Liver (tissue), 9 donors: ENCODE measurements around the gene GIPC1. TPM values are rescaled to one million over a fixed set of nuclear protein-coding genes. Genes with fewer than 3 reads are reported as not detected.

ENCODE experiments used
- DNase-seq: peaks from one replicate; pipeline ENCODE4 v3.0.0-alpha.2; 2017; ENCODE audit warnings: low spot score
- H3K27ac ChIP-seq, 2 donors: one replicate each; pipeline ENCODE4 v1.7.0; 2013; ENCODE audit warnings: inconsistent platforms in 2 of 2, low read length in 2 of 2, control low read depth in 1 of 2, low read depth in 1 of 2, mild to moderate bottlenecking in 1 of 2
- H3K27me3 ChIP-seq, 4 donors: one replicate each; pipeline versions ENCODE4 v1.6.1 to v1.7.0; 2013; ENCODE audit warnings: low read length in 3 of 4, inconsistent platforms in 1 of 4, mild to moderate bottlenecking in 1 of 4, moderate library complexity in 1 of 4; ENCODE audit not compliant: control insufficient read depth in 4 of 4, insufficient read depth in 4 of 4
- H3K36me3 ChIP-seq, 4 donors: one replicate each; pipeline versions ENCODE4 v1.6.1 to v1.7.0; 2013; ENCODE audit warnings: low read length in 3 of 4, mild to moderate bottlenecking in 3 of 4, low read depth in 1 of 4, moderate library complexity in 1 of 4; ENCODE audit not compliant: control insufficient read depth in 4 of 4, insufficient read depth in 3 of 4
- H3K4me1 ChIP-seq, 4 donors: one replicate each; pipeline versions ENCODE4 v1.6.1 to v1.7.0; 2013; ENCODE audit warnings: low read length in 3 of 4, mild to moderate bottlenecking in 3 of 4, moderate library complexity in 1 of 4; ENCODE audit not compliant: control insufficient read depth in 4 of 4, insufficient read depth in 4 of 4
- H3K4me3 ChIP-seq, 3 donors: one replicate each; pipeline versions ENCODE4 v1.6.1 to v1.7.0; 2013; ENCODE audit warnings: low read length in 3 of 3, control low read depth in 1 of 3, low read depth in 1 of 3, mild to moderate bottlenecking in 1 of 3
- H3K9ac ChIP-seq, 2 donors: one replicate each; pipeline ENCODE4 v1.7.0; 2013; ENCODE audit warnings: low read length in 2 of 2, mild to moderate bottlenecking in 2 of 2, moderate library complexity in 2 of 2, control low read depth in 1 of 2, low read depth in 1 of 2
- H3K9me3 ChIP-seq, 4 donors: one replicate each; pipeline versions ENCODE4 v1.6.1 to v1.7.0; 2013; ENCODE audit warnings: low read length in 3 of 4; ENCODE audit not compliant: control insufficient read depth in 4 of 4
- CTCF ChIP-seq: fragments of 150-350 bp; IDR thresholded peaks from 2 replicates; pipeline ENCODE4 v1.5.1; 2017; ENCODE audit warnings: improper control_type of control experiment, low read depth, low read length; ENCODE audit not compliant: missing input control
- FOXA1 ChIP-seq: IDR thresholded peaks from 2 replicates; pipeline ENCODE4 v1.6.1; 2016; ENCODE audit warnings: antibody characterized with exemption
- FOXA2 ChIP-seq: IDR thresholded peaks from 2 replicates; pipeline ENCODE4 v1.6.1; 2016; ENCODE audit warnings: antibody characterized with exemption
- HNF4A ChIP-seq, 2 donors: conservative IDR thresholded peaks; 2 replicates each; pipeline ENCODE4 v1.6.1; 2016; ENCODE audit warnings: antibody characterized with exemption in 2 of 2, mild to moderate bottlenecking in 2 of 2
- JUND ChIP-seq, 2 donors: IDR thresholded peaks; 2 replicates each; pipeline ENCODE4 v1.6.1; 2016; ENCODE audit warnings: antibody characterized with exemption in 2 of 2
- RAD21 ChIP-seq, 2 donors: IDR thresholded peaks; 2 replicates each; pipeline ENCODE4 v1.6.1; 2016; ENCODE audit warnings: antibody characterized with exemption in 2 of 2, mild to moderate bottlenecking in 2 of 2
- REST ChIP-seq: IDR thresholded peaks from 2 replicates; pipeline ENCODE4 v1.6.1; 2016; ENCODE audit warnings: antibody characterized with exemption, mild to moderate bottlenecking
- RXRA ChIP-seq, 2 donors: IDR thresholded peaks; 2 replicates each; pipeline ENCODE4 v1.6.1; 2017 to 2018; ENCODE audit warnings: antibody characterized with exemption in 2 of 2, mild to moderate bottlenecking in 1 of 2
- SP1 ChIP-seq: IDR thresholded peaks from 2 replicates; pipeline ENCODE4 v1.6.1; 2018; ENCODE audit warnings: antibody characterized with exemption, mild to moderate bottlenecking
- YY1 ChIP-seq: IDR thresholded peaks from 2 replicates; pipeline ENCODE4 v1.6.1; 2016; ENCODE audit warnings: antibody characterized with exemption, mild to moderate bottlenecking
- WGBS: extraction: QIAGEN DNeasy Blood & Tissue Kit; methylation state at CpG from one replicate; pipeline ENCODE4 v1.1.7; 2013; 5-methylcytosine and 5-hydroxymethylcytosine counted together
- polyA plus RNA-seq, 2 donors: library from polyadenylated mRNA; stranded (reverse) in 1 of 2; unstranded in 1 of 2; fragments of 200-250 nt in 1 of 2; fragments of >200 nt in 1 of 2; fragmentation: Nextera tagmentation in 1 of 2; extraction: Ambion mirVana in 1 of 2; gene quantifications; one replicate each; pipeline versions ENCODE4 v1.2.1 to v1.2.3, GENCODE V29; 2013 to 2015
- total RNA-seq, 2 donors: library from RNA; depleted of rRNA; stranded (reverse); fragments of >200 nt; gene quantifications; one replicate each; pipeline ENCODE4 v1.2.3, GENCODE V29; 2014
- donor health status: healthy.
- donor health status: healthy.
- donor health status: healthy.
- donor health status: healthy.
- donor health status: healthy.

Gene GIPC1
- total and polyA plus RNA-seq, 4 donors: 18.4 to 34.5 (median 25.5) TPM

GRCh38 chr19:14473073-14473977 lies 22.6 kb downstream of the GIPC1 start:
- Histone ChIP-seq H3K9me3 (no peaks in the 10 kb centered on the region), H3K36me3 (peaks cover 3 to 19% (median 8%) of the 10 kb centered on the region in 4 donors)

GRCh38 chr19:14472202-14472938 lies 23.6 kb downstream of the GIPC1 start:
- Histone ChIP-seq H3K4me1 (peaks cover 5 to 27% (median 18%) of the 10 kb centered on the region in 4 donors), H3K9me3 (no peaks in the 10 kb centered on the region), H3K27me3 (peaks cover 0 to 3% (median 0%) of the 10 kb centered on the region in 4 donors), H3K27ac (no peak overlapping the region), H3K9ac (no peak overlapping the region), H3K4me3 (no peak overlapping the region), H3K36me3 (peaks cover 7 to 24% (median 9%) of the 10 kb centered on the region in 4 donors)
- TF ChIP-seq CTCF (peak; percentile 79), RAD21 (IDR thresholded peaks at IDR 0.05) (peak; percentile 43 to 75), REST (no peak), HNF4A (conservative IDR thresholded peaks at IDR 0.05) (no peak)
- peak; percentile 89 for DNase-seq
- 5% methylated on average over 66 of the region's 66 CpGs for WGBS

More at GRCh38 chr19:14473073-14473977, 22.6 kb downstream of the GIPC1 start:
- TF ChIP-seq FOXA2 (no peak), REST (no peak), JUND (IDR thresholded peaks at IDR 0.05) (no peak), SP1 (no peak), FOXA1 (no peak), RXRA (IDR thresholded peaks at IDR 0.05) (no peak), YY1 (no peak)
- H3K27me3 ChIP-seq: peaks cover 0 to 3% (median 0%) of the 10 kb centered on the region in 4 donors
- H3K4me3 ChIP-seq: peak overlapping the region in 1 of 3 donors; percentile 45
- H3K27ac ChIP-seq: no peak overlapping the region
- DNase-seq: no peak
- 12% methylated on average over 97 of the region's 97 CpGs for WGBS
- no peak overlapping the region for H3K9ac ChIP-seq
- peaks cover 5 to 27% (median 18%) of the 10 kb centered on the region in 4 donors for H3K4me1 ChIP-seq
